ENCODE data around the gene AGAP2.
"Not testable (repeated sequence)": the region's sequence is repeated elsewhere in the genome, so short reads cannot be mapped to it uniquely, and the experiment has no call there.

AGAP2 gene

DNA sequence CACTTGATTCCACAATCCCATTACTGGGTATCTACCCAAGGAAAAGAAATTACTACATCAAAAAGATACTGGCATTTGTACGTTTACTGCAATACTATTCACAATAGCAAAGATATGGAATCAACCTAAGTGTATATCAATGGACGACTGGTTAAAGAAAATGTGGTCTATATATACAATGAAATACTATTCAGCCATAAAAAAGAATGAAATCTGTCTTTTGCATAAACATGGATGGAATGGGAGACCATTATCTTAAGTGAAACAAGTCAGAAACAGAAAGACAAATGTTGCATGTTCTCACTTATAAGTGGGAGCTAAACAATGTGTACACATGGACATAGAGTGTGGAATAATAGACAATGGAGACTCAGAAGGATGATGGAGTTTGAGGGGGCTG lies 49.6 kb downstream of the AGAP2 start:
- no peak for DNase-seq

DNA sequence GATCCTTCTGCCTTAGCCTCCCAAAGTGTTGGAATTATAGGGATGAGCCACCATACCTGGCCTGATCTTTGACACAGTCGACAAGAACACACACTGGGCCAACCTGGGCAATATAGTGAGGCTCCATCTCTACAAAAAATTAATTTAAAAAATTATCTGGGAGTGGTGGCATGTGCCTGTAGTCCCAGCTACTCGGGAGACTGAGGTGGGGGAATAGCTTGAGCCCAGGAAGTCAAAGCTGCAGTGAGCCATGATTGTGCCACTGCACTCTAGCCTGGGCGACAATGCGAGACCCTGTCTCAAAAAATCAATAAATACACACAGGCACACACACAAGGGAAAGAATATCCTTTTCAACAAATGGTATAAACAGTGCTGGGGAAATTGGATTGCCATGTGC lies 50.7 kb downstream of the AGAP2 start:
- DNase-seq = no peak

DNA sequence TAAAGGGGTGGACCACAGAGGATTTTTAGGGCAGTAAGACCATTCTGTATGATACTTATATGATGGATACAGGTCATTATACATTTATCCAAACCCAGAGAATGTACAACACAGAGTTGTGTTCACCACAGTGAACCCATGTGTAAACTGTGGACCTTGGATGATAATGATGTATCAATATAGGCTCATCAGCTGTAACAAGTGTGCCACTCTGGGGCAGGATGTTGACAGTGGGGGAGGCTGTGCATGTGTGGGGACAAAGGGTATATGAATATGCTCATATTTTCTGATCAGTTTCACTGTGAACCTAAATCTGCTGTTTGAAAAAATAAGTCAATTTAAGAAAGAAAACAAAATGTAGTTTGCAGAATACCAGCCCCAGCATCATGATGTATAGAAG lies 58.8 kb downstream of the AGAP2 start:
- no peak for DNase-seq

DNA sequence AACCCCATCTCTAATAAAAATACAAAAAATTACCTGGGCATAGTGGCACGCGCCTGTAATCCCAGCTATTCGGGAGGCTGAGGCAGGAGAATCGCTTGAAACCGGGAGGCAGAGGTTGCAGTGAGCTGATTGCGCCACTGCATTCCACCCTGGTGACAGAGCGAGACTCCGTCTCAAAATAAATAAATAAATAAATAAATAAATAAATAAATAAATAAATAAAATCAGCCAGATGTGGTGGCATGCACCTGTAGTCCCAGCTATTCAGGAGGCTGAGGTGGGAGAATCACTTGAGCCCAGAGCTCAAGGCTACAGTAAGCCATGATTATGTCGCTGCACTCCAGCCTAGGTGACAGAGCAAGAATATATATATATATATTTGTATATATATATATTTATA lies 60.6 kb downstream of the AGAP2 start:
- DNase-seq = not testable (repeated sequence)

DNA sequence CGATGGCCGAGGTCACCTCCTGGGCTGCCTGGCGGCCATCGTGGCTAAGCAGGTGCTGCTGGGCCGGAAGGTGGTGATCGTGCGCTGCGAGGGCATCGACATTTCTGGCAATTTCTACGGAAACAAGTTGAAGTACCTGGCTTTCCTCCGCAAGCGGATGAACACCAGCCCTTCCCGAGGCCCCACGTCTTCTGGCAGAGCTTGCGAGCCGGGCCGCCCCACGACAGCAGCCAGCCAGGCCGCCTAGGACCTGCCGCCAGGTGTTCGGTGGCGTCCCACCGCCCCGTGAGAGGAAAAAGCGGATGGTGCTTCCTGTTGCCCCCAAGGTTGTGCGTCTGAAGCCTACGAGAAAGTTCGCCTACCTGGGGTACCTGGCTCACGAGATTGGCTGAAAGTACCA lies 63.9 kb downstream of the AGAP2 start:
- DNase-seq = no peak

Measured in stimulated activated CD4-positive, alpha-beta T cell treated with anti-CD3 and anti-CD28 coated beads, Interleukin-1b, Interleukin-23, amount 100 ng/mL, for 48 hours (primary cell).